T-helper 2 cell treated with Interferon-gamma antibody and Interleukin-4, amounts not matched to agents 5 μg/mL and 100 μg/mL, for 36 hours (primary cell): ENCODE results near the gene TTC5.
"Not testable (repeated sequence)": the region's sequence is repeated elsewhere in the genome, so short reads cannot be mapped to it uniquely, and the experiment has no call there.

Source experiments
- DNase-seq: peaks from one replicate; pipeline ENCODE4 v3.0.0; 2021; ENCODE audit warnings: low spot score
- H3K27ac Mint-ChIP-seq: one replicate; pipeline ENCODE4 v1.8.0; 2021; ENCODE audit warnings: mild to moderate bottlenecking, mixed read lengths
- H3K27me3 Mint-ChIP-seq: one replicate; pipeline ENCODE4 v1.8.0; 2021; ENCODE audit warnings: low read depth, mixed read lengths
- H3K36me3 Mint-ChIP-seq: one replicate; pipeline ENCODE4 v1.8.0; 2021; ENCODE audit warnings: low read depth, mixed read lengths
- H3K4me1 Mint-ChIP-seq: one replicate; pipeline ENCODE4 v1.8.0; 2021; ENCODE audit warnings: low read depth, mixed read lengths
- H3K4me3 Mint-ChIP-seq: one replicate; pipeline ENCODE4 v1.8.0; 2022; ENCODE audit warnings: mild to moderate bottlenecking, moderate library complexity, mixed read lengths
- H3K9me3 Mint-ChIP-seq: one replicate; pipeline ENCODE4 v1.8.0; 2021; ENCODE audit warnings: mixed read lengths

TTC5 gene

DNA sequence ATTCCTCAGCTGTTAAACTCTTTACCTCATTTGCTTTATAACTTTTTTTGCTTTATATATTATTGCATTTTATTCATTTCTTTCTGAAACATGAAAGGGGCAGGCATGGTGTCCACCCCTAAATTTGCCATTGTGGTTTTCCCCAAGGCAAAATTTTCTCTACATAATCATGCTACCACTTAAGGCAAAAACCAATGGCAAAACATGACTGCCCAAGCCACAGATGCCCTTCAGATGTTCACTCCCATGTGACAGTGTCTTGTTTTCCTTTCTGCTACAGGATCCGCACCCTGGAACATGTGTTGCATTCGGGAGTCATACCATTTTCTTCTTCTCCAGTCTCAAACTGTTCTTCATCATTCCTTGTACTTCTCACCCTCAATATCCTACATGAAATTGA, 28.3 kb downstream of the TTC5 start:
- Mint-ChIP-seq H3K9me3 (peaks cover 37% of the 10 kb centered on the region), H3K36me3 (peaks cover 38% of the 10 kb centered on the region), H3K4me3 (no peak overlapping the region), H3K27me3 (no peaks in the 10 kb centered on the region), H3K4me1 (peaks cover 10% of the 10 kb centered on the region), H3K27ac (no peak overlapping the region)
- DNase-seq = no peak

GRCh38 chr14:20274062-20274461, 31.7 kb downstream of the TTC5 start:
- H3K9me3 Mint-ChIP-seq = peaks cover 42% of the 10 kb centered on the region
- peaks cover 17% of the 10 kb centered on the region for H3K36me3 Mint-ChIP-seq
- no peak overlapping the region for H3K4me3 Mint-ChIP-seq
- DNase-seq = no peak
- H3K4me1 Mint-ChIP-seq = peaks cover 5% of the 10 kb centered on the region
- H3K27ac Mint-ChIP-seq = no peak overlapping the region
- no peaks in the 10 kb centered on the region for H3K27me3 Mint-ChIP-seq

DNA sequence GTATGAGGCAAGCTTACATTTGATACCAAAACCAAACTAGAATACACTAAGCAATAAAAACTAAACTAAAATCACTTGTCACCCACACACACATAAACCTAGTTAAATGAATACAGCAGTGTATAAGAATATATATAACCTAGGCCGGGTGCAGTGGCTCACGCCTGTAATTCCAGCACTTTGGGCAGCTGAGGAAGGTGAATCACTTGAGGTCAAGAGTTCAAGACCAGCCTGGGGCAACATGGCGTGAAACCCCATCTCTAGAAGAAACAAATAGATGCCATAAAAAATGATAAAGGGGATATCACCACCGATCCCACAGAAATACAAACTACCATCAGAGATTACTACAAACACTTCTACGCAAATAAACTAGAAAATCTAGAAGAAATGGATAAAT, 41.4 kb downstream of the TTC5 start:
- H3K27ac Mint-ChIP-seq, H3K27me3 Mint-ChIP-seq, H3K9me3 Mint-ChIP-seq, DNase-seq, H3K36me3 Mint-ChIP-seq, H3K4me3 Mint-ChIP-seq, H3K4me1 Mint-ChIP-seq: not testable (repeated sequence)

- no peaks in the 10 kb centered on the region for H3K9me3 Mint-ChIP-seq
- no peaks in the 10 kb centered on the region for H3K27me3 Mint-ChIP-seq
- no peaks in the 10 kb centered on the region for H3K4me1 Mint-ChIP-seq
- H3K36me3 Mint-ChIP-seq = no peaks in the 10 kb centered on the region
- no peak overlapping the region for H3K4me3 Mint-ChIP-seq
- no peak overlapping the region for H3K27ac Mint-ChIP-seq
- no peak for DNase-seq
These were observed 43.1 kb downstream of the TTC5 start for GRCh38 chr14:20262642-20263128.

GRCh38 chr14:20247646-20248246, 58.0 kb downstream of the TTC5 start:
- Mint-ChIP-seq H3K27me3 (no peaks in the 10 kb centered on the region), H3K4me3 (no peak overlapping the region), H3K36me3 (no peaks in the 10 kb centered on the region), H3K4me1 (no peaks in the 10 kb centered on the region), H3K27ac (no peak overlapping the region), H3K9me3 (peaks cover 6% of the 10 kb centered on the region)
- no peak for DNase-seq
